ENCODE measurements around the gene CTDNEP1.

- no peak for TF ChIP-seq CTCF (IDR thresholded peaks at IDR 0.05)
- TF ChIP-seq POLR2A (IDR thresholded peaks at IDR 0.05; ENCODE audit: low read length) = no peak
- no peak for TF ChIP-seq CBX2 (IDR thresholded peaks at IDR 0.05; ENCODE audit: borderline replicate concordance, low read depth)
- TF ChIP-seq MAX (IDR thresholded peaks at IDR 0.05) = no peak
- TF ChIP-seq BCL3 (IDR thresholded peaks at IDR 0.05) = no peak
- no peak for TF ChIP-seq ZFP36 (IDR thresholded peaks at IDR 0.05; ENCODE audit: borderline replicate concordance, partially characterized antibody)
Measured at GRCh38 chr17:7295230-7296180, 44.0 kb upstream of the CTDNEP1 start.
